NCI-H2227 (cell line): ENCODE measurements around the gene SERPINA6.
"Not testable (repeated sequence)": the region's sequence is repeated elsewhere in the genome, so short reads cannot be mapped to it uniquely, and the experiment has no call there.

Source experiments
- DNase-seq: peaks from one replicate; lab custom pipeline; 2025; ENCODE audit not compliant: unreplicated experiment; lab: John Stamatoyannopoulos, UW

SERPINA6 gene

GRCh38 chr14:94329857-94330256 lies 6.7 kb upstream of the SERPINA6 start:
- DNase-seq = no peak

DNA sequence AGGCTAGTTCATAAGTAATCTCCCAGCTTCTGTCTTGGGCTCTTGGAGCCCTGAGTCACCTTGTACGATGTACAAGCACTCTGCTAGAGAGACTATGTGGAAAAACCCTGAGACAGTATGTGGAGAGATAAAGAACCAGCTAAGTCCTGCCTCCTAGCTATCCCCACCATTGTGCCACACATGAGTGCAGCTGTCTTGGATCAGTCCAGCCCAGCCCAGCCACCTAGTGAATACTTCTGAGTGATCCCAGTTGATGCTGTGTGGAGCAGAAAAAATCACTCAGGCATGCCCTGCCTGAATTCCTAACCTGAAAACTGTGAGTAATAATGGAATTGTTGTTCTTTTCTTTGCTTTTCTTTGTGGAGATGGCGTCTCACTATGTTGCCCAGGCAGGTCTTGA lies 5.1 kb upstream of the SERPINA6 start:
- no peak for DNase-seq

GRCh38 chr14:94321421-94322271 lies 1.5 kb downstream of the SERPINA6 start:
- no peak for DNase-seq

- DNase-seq = no peak
Observed at GRCh38 chr14:94320243-94320642, 2.9 kb downstream of the SERPINA6 start.

GRCh38 chr14:94317259-94317658 lies 5.9 kb downstream of the SERPINA6 start:
- DNase-seq = no peak

- peak; percentile 25 for DNase-seq
Observed at GRCh38 chr14:94316692-94317091, 6.4 kb downstream of the SERPINA6 start.

GRCh38 chr14:94314890-94315289 lies 8.2 kb downstream of the SERPINA6 start:
- no peak for DNase-seq

DNA sequence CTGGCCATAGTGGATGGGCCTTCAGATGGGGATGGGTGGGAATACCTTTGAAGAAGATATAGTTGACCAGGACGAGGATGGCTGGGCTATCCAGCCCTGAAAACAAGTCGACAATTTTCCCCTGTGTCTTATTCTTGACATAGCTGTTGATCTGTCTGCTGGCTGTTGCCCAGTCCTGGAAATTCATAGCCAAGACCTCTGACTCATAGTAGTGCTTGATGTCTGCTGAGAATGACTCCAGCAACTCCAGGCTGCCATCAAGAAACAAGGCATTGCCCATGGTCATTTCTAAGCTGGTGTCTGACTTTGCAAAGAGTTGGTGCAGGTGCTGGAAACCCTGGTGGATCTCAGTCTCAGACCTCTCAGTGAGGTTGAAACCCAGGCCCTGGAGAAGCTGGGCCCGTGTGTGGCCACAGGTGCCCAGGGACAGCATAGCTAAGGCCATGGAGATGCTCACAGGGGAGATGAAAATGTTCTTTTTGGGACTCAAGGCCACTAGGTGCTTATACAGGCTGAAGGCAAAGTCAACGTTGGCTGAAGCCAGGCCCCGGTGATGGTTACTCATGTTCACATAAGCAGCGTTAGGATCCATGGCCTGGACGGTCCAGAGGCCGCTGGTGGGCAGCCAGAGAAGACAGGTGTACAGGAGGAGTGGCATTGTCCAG lies 9.0 kb downstream of the SERPINA6 start:
- no peak for DNase-seq

DNA sequence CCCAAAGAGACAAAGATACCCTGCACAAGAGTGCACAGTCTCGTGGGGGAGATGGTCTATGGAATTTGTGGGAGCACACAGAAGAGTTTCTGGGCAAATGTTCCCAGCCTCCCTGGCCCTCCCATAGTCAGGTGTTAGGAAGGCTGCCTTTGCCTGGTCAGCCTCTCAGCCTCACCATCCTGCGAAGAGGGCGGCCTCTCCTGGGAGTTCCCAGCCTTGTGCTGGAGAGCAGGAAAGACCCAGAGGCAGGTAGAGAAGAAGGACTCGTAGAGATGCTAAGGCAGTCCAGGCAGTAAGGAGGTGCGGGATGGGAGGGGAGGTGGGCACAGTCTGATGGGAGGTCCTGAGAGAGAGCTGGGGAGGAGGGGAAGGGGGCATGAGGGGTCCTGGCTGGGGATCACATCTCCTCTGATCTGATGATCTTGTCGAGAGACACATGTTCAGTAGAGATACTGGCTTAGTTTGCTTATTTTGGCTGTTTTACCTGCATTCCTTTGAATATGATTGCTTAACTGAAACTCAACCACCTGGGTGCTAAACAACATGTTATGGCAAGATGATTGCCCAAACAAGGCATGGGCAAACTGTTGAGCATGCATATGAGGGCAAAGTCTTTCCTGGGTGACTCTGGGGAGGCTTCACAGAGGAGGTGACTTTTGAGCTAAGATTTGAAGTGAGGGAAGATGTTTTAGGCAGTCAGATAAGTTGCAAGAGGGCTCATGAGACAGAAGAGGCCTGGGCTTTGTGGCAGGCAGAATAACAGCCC lies 10.5 kb downstream of the SERPINA6 start:
- DNase-seq = no peak

DNA sequence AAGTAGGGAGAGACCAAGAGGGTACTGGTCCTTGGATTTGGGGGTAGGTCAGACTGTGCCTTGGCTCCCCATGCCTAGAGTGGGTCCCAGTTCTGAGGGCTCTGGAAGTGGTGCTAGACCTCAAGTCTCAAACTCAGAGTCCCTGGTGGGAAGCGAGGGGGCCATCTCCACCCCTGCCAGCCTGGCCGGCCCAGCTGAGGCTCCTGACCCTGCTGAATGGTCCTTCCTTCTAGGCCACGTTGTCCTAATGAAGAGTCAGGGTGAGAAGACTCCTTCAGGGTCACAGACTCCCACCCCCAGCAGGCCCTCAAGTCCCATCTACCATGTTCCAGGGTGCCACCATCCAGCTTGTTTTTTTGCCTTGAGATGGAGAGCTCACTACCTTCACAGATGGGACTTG lies 12.9 kb downstream of the SERPINA6 start:
- no peak for DNase-seq

GRCh38 chr14:94309721-94310120 lies 13.4 kb downstream of the SERPINA6 start:
- DNase-seq = no peak

DNA sequence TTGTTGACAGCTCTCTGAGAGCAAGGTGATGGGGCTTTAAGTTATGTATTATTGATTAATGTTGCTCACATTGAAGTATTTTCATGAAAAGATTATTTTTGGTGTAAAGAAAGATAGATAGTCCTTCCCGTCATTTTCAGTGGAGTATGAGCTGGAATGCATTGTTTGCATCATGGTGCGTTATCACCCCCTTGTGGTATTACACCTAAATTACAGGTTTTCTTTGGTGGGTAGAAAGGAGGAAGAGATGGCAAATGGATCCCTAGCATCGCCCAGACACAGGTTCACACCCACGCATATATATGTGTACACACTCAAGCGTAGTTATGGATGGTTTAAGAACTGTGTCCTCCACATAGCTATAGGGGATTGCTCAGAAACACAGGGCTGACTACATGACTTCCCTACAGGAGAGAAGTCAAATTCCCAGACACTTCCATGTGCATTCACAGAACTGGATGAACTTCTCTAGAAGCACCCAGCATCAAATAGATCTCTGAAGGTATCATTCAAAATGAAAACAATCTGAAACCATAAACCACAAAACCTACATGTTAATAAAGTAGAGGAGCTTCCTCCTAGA lies 15.6 kb downstream of the SERPINA6 start:
- DNase-seq = no peak

DNA sequence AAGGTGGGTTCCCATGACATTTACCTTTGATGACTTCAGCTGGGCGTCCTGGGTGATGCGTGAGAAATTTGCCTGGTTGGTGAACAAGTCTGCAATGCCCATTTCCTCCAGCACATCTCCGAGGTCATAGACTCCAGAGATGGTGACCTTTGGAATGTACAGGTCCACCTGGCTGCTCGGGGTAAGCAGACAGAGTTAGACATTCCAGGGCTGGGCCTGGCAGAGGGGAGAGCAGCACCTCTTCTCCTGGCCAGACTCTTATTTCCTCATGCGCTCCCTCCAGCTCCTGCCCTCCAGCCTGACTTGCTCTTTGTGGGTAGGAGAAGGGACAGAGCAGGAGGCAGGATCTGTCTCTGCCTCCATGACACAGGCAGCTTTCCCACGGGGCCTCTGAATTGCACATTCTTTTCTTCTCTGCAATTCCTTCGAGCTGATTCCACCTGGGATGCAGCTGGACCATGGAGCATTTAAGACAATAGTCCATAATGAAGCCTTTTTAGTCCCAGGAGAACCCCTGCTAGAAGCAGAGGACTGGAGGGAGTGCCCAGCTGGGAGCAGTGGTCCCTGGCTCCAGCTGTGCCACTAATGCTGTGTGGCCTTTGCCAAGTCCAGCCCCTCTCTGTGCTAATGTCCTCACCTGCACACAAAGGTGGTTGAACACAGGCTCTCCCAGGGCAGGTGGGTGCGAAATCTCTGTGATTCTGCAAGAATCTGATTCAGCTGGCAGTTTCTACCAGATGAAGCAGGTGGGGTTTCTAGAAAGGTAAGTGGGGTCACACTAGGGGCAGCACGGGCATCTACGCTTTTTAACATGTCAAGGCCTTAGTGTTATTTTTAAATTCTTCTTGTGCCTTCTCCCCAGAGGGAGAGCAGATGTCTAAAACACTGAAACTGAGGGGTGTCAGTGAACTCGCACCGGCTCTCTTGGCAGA lies 16.8 kb downstream of the SERPINA6 start:
- no peak for DNase-seq

- no peak for DNase-seq
Observed at GRCh38 chr14:94305620-94306019, 17.5 kb downstream of the SERPINA6 start.

DNA sequence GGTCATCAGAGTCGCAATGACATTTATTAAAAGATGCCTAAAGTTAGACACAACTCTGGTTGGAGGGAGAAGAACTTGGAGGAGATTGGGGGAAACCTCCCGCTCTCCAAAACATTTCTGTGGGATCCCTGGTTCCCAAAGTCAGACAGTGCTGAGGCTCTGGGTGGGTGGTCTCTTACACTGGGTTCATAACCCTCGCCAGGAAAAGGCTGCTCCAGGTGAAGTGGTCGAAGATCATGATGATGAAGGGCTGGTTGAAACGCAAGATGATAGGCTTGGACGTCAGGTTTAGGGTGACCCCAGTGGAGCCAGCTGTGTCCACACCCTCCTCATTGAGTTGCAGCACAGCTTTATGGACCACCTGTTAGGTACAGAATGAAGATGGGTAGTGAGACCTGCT lies 18.9 kb downstream of the SERPINA6 start:
- no peak for DNase-seq

- DNase-seq = no peak
Observed at GRCh38 chr14:94303111-94303510, 20.0 kb downstream of the SERPINA6 start.

DNA sequence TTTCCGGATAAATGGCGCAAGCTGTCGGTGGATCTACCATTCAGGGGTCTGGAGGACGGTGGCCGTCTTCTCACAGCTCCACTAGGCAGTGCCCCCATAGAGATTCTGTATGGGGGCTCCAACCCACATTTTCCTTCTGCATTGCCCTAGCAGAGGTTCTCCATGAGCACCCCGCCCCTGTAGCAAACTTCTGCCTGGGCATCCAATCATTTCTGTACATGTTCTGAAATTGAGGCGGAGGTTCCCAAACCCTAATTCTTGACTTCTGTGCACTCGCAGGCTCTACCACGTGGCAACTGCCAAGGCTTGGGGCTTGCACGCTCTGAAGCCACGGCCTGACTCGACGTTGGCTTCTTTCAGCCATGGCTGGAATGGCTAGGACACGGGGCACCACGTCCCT lies 25.0 kb downstream of the SERPINA6 start:
- no peak for DNase-seq

GRCh38 chr14:94296181-94296545 lies 27.0 kb downstream of the SERPINA6 start:
- DNase-seq = not testable (repeated sequence)

- DNase-seq = no peak
Observed at GRCh38 chr14:94295360-94296180, 27.6 kb downstream of the SERPINA6 start.

- DNase-seq = no peak
Observed at GRCh38 chr14:94293578-94293924, 29.6 kb downstream of the SERPINA6 start.
